Heart left ventricle (tissue), 13 donors: ENCODE data around the gene PPCS.

Source experiments
- CTCF ChIP-seq, 12 donors: fragments of 200-600 bp; sonication (generic) in 4 of 12; IDR thresholded peaks; one replicate each; pipeline versions ENCODE4 v1.5.0 to v1.8.0; 2018 to 2022; ENCODE audit warnings: antibody characterized with exemption in 12 of 12, mild to moderate bottlenecking in 5 of 12
- POLR2A ChIP-seq, 2 donors: fragments of 450-650 bp; IDR thresholded peaks; one replicate each; pipeline ENCODE4 v1.6.1; 2017; ENCODE audit warnings: antibody characterized with exemption in 2 of 2, mild to moderate bottlenecking in 2 of 2, moderate library complexity in 2 of 2
- donor health status: ischemic (EF 13 %, LVEDD 7.1; RV severe dilation, severe dysfunction).
- donor health status: DM: no; HTN: yes; CAD: no.
- donor health status: DM: no; HTN: no; CAD: no.
- donor health status: ischemic (EF 25% LVEDD 6.9; RV normal size, moderate dysfunction).
- donor health status: ischemic (EF 25% LVEDD 5.7; RV mildly dilated, moderate dysfunction).
- donor health status: ischemic (EF 35%, LVEDD 5.7; RV mildly dilated, moderate dysfunction).
- donor health status: nonischemic (EF 11% LVEDD 7.7; RV severe dilation, severe dysfunction).
- donor health status: DM: yes; HTN: yes; CAD: no.
- donor health status: PGD.
- donor health status: ischemic (EF 29% LVEDD 5.4; RV normal size, mild dysfunction).
- donor health status: nonischemic (EF 23%, LVEDD 6.1; RV moderate dilation, normal function).

GRCh38 chr1:42449256-42449655, 7.1 kb upstream of the PPCS start:
- TF ChIP-seq CTCF (IDR thresholded peaks at IDR 0.05) (no peak), POLR2A (IDR thresholded peaks at IDR 0.05) (no peak)
